Vagina (tissue), 2 donors: ENCODE measurements around the gene ZNF296. TPM values are rescaled to one million over a fixed set of nuclear protein-coding genes. Genes with fewer than 3 reads are reported as not detected.
"Not testable (repeated sequence)": the region's sequence is repeated elsewhere in the genome, so short reads cannot be mapped to it uniquely, and the experiment has no call there.

ENCODE experiments used
- DNase-seq, 2 donors: peaks; one replicate each; pipeline ENCODE4 v3.0.0-alpha.2; 2017; ENCODE audit errors: extremely low spot score in 2 of 2
- H3K27ac ChIP-seq: fragments of 200-600 bp; sonication (generic); one replicate; pipeline ENCODE4 v1.5.1; 2019
- H3K27me3 ChIP-seq: fragments of 200-600 bp; sonication (generic); one replicate; pipeline ENCODE4 v1.5.1; 2019
- H3K36me3 ChIP-seq, 2 donors: fragments of 200-600 bp; sonication (generic); one replicate each; pipeline ENCODE4 v1.5.1; 2017 to 2019
- H3K4me1 ChIP-seq: fragments of 200-600 bp; sonication (generic); one replicate; pipeline ENCODE4 v1.5.1; 2019
- H3K4me3 ChIP-seq, 2 donors: fragments of 200-600 bp; sonication (generic); 1 replicate in 1 of 2; 2 replicates in 1 of 2; pipeline ENCODE4 v1.5.1; 2016 to 2019
- H3K9me3 ChIP-seq: fragments of 200-600 bp; sonication (generic); one replicate; pipeline ENCODE4 v1.5.1; 2019
- CTCF ChIP-seq, 3 experiments: fragments of 450-650 bp in 2 of 3; fragments of 200-600 bp in 1 of 3; sonication (generic) in 1 of 3; IDR thresholded peaks; one replicate each; pipeline ENCODE4 v1.5.1; 2017 to 2019; ENCODE audit warnings: antibody characterized with exemption in 3 of 3, mild to moderate bottlenecking in 2 of 3, moderate library complexity in 2 of 3
- POLR2A ChIP-seq, 2 donors: fragments of 450-650 bp; IDR thresholded peaks; one replicate each; pipeline ENCODE4 v1.6.1; 2017; ENCODE audit warnings: antibody characterized with exemption in 2 of 2, mild to moderate bottlenecking in 2 of 2, moderate library complexity in 2 of 2
- POLR2AphosphoS5 ChIP-seq, 2 donors: sonication (generic); formaldehyde crosslinking; IDR thresholded peaks; one replicate each; pipeline ENCODE4 v1.9.0; 2017; ENCODE audit warnings: antibody characterized with exemption in 2 of 2, mild to moderate bottlenecking in 2 of 2, low read depth in 1 of 2; ENCODE audit not compliant: insufficient read depth in 1 of 2
- intact Hi-C: fragments of 100-400 bp; cut with DNase I; formaldehyde crosslinking; loops from one replicate; pipeline ENCODE4 v1.15.1; 2023
- total RNA-seq: library from RNA; depleted of rRNA; stranded (reverse); fragments of >200 nt; gene quantifications from one replicate; pipeline ENCODE4 v1.2.3, GENCODE V29; 2016

Gene ZNF296
- total RNA-seq, 1 donor from 2014 or later: 5.6 TPM

- peaks cover 56% of the 10 kb centered on the region for H3K4me1 ChIP-seq
- intact Hi-C loops: no loop called here
- no peak overlapping the region for H3K4me3 ChIP-seq
- TF ChIP-seq CTCF (IDR thresholded peaks at IDR 0.05) (no peak), POLR2A (IDR thresholded peaks at IDR 0.05) (no peak), POLR2AphosphoS5 (IDR thresholded peaks at IDR 0.05; ENCODE audit: insufficient read depth in 1 of 2, low read depth in 1 of 2) (no peak)
- no peaks in the 10 kb centered on the region for H3K36me3 ChIP-seq
- DNase-seq: no peak
- no peak overlapping the region for H3K27ac ChIP-seq
- H3K27me3 ChIP-seq: no peaks in the 10 kb centered on the region
- no peaks in the 10 kb centered on the region for H3K9me3 ChIP-seq
Observed at GRCh38 chr19:45121827-45122345, 45.6 kb upstream of the ZNF296 start.

- H3K36me3 ChIP-seq: no peaks in the 10 kb centered on the region
- peaks cover 59% of the 10 kb centered on the region for H3K4me1 ChIP-seq
- no peak overlapping the region for H3K4me3 ChIP-seq
- TF ChIP-seq POLR2A (IDR thresholded peaks at IDR 0.05): no peak
- no peak for TF ChIP-seq CTCF (IDR thresholded peaks at IDR 0.05)
- no peak for TF ChIP-seq POLR2AphosphoS5 (IDR thresholded peaks at IDR 0.05; ENCODE audit: insufficient read depth in 1 of 2, low read depth in 1 of 2)
- no peaks in the 10 kb centered on the region for H3K9me3 ChIP-seq
- H3K27ac ChIP-seq: no peak overlapping the region
- H3K27me3 ChIP-seq: no peaks in the 10 kb centered on the region
- intact Hi-C loops: no loop called here
- DNase-seq: no peak
Observed at GRCh38 chr19:45119582-45119981, 43.3 kb upstream of the ZNF296 start.

GRCh38 chr19:45118591-45119355 lies 42.5 kb upstream of the ZNF296 start:
- H3K27ac ChIP-seq, H3K9me3 ChIP-seq, H3K4me3 ChIP-seq, H3K36me3 ChIP-seq, H3K27me3 ChIP-seq, intact Hi-C loops, DNase-seq: not testable (repeated sequence)
- H3K4me1 ChIP-seq: peaks cover 60% of the 10 kb centered on the region

- intact Hi-C loops: no loop called here
- Histone ChIP-seq H3K27ac (no peak overlapping the region), H3K36me3 (no peaks in the 10 kb centered on the region), H3K9me3 (no peaks in the 10 kb centered on the region), H3K27me3 (no peaks in the 10 kb centered on the region), H3K4me3 (no peak overlapping the region), H3K4me1 (peaks cover 59% of the 10 kb centered on the region)
- TF ChIP-seq CTCF (IDR thresholded peaks at IDR 0.05): no peak
- no peak for TF ChIP-seq POLR2A (IDR thresholded peaks at IDR 0.05)
- no peak for TF ChIP-seq POLR2AphosphoS5 (IDR thresholded peaks at IDR 0.05; ENCODE audit: insufficient read depth in 1 of 2, low read depth in 1 of 2)
- no peak for DNase-seq
Observed at GRCh38 chr19:45118106-45118505, 41.8 kb upstream of the ZNF296 start.

- H3K4me3 ChIP-seq: no peak overlapping the region
- no peaks in the 10 kb centered on the region for H3K36me3 ChIP-seq
- H3K9me3 ChIP-seq: no peaks in the 10 kb centered on the region
- no peak for TF ChIP-seq POLR2AphosphoS5 (IDR thresholded peaks at IDR 0.05; ENCODE audit: insufficient read depth in 1 of 2, low read depth in 1 of 2)
- TF ChIP-seq POLR2A (IDR thresholded peaks at IDR 0.05): no peak
- TF ChIP-seq CTCF (IDR thresholded peaks at IDR 0.05): no peak
- intact Hi-C loops: no loop called here
- DNase-seq: no peak
- H3K27ac ChIP-seq: no peak overlapping the region
- H3K27me3 ChIP-seq: no peaks in the 10 kb centered on the region
- peaks cover 59% of the 10 kb centered on the region for H3K4me1 ChIP-seq
Observed at GRCh38 chr19:45117671-45118070, 41.4 kb upstream of the ZNF296 start.
